Smooth muscle cell (in vitro differentiated cells): ENCODE measurements around the gene CACNA1C. TPM values are rescaled to one million over a fixed set of nuclear protein-coding genes. Genes with fewer than 3 reads are reported as not detected.

Experiments
- DNase-seq: peaks from one replicate; lab custom pipeline; 2025; ENCODE audit not compliant: unreplicated experiment; lab: John Stamatoyannopoulos, UW
- H2AFZ ChIP-seq: fragments of 200-600 bp; sonication (generic); 2 replicates; pipeline ENCODE4 v1.6.0; 2016; ENCODE audit warnings: antibody characterized with exemption, low read depth, mild to moderate bottlenecking
- H3F3A ChIP-seq: fragments of 200-600 bp; sonication (generic); 2 replicates; pipeline ENCODE4 v1.6.0; 2017; ENCODE audit warnings: antibody characterized with exemption, low read depth
- H3K27ac ChIP-seq: fragments of 200-600 bp; sonication (generic); 2 replicates; pipeline ENCODE4 v1.5.1; 2016; ENCODE audit warnings: low read depth, mild to moderate bottlenecking
- H3K27me3 ChIP-seq: fragments of 200-600 bp; sonication (generic); 2 replicates; pipeline ENCODE4 v1.6.1; 2016; ENCODE audit warnings: low read depth, mild to moderate bottlenecking
- H3K36me3 ChIP-seq: fragments of 200-600 bp; sonication (generic); 2 replicates; pipeline ENCODE4 v1.5.1; 2016; ENCODE audit warnings: low read depth
- H3K4me1 ChIP-seq: fragments of 200-600 bp; sonication (generic); 2 replicates; pipeline ENCODE4 v1.5.1; 2016; ENCODE audit warnings: low read depth
- H3K4me2 ChIP-seq: fragments of 200-600 bp; sonication (generic); 2 replicates; pipeline ENCODE4 v1.6.0; 2016; ENCODE audit warnings: mild to moderate bottlenecking
- H3K4me3 ChIP-seq: fragments of 200-600 bp; sonication (generic); 2 replicates; pipeline ENCODE4 v1.5.1; 2016; ENCODE audit warnings: mild to moderate bottlenecking
- H3K79me2 ChIP-seq: fragments of 200-600 bp; sonication (generic); 2 replicates; pipeline ENCODE4 v1.6.0; 2016; ENCODE audit warnings: low read depth, mild to moderate bottlenecking
- H3K9ac ChIP-seq: fragments of 200-600 bp; sonication (generic); 2 replicates; pipeline ENCODE4 v1.6.0; 2016; ENCODE audit warnings: low read depth
- H3K9me3 ChIP-seq: fragments of 200-600 bp; sonication (generic); replicated peaks from 2 replicates; pipeline ENCODE4 v1.5.1; 2016; ENCODE audit warnings: low read depth
- H4K20me1 ChIP-seq: fragments of 200-600 bp; sonication (generic); 2 replicates; pipeline ENCODE4 v1.6.0; 2016; ENCODE audit warnings: low read depth
- WGBS: methylation state at CpG from one replicate; pipeline ENCODE4 v1.1.7; 2016; ENCODE audit warnings: low lambda C conversion rate; 5-methylcytosine and 5-hydroxymethylcytosine counted together
- polyA plus RNA-seq: library from polyadenylated mRNA; unstranded; fragments of >200 nt; fragmentation: Nextera tagmentation; extraction: Ambion mirVana; gene quantifications from 2 replicates; pipeline ENCODE4 v1.2.1, GENCODE V29; 2016
- total RNA-seq: library from RNA; depleted of rRNA; stranded (reverse); fragments of >200 nt; gene quantifications from 2 replicates; pipeline ENCODE4 v1.2.3, GENCODE V29; 2014
- TF ChIP-seq, protein P1 (sequence below): fragments of 200-600 bp; sonication (generic); IDR thresholded peaks from 2 replicates; pipeline ENCODE4 v1.5.1; 2017; ENCODE audit warnings: borderline replicate concordance, mild to moderate bottlenecking, antibody characterized with exemption; ENCODE audit not compliant: insufficient read depth, poor library complexity, severe bottlenecking

The CACNA1C gene
- total and polyA plus RNA-seq, 2 experiments from 2014 or later = 1.6 to 4.5 TPM

DNA sequence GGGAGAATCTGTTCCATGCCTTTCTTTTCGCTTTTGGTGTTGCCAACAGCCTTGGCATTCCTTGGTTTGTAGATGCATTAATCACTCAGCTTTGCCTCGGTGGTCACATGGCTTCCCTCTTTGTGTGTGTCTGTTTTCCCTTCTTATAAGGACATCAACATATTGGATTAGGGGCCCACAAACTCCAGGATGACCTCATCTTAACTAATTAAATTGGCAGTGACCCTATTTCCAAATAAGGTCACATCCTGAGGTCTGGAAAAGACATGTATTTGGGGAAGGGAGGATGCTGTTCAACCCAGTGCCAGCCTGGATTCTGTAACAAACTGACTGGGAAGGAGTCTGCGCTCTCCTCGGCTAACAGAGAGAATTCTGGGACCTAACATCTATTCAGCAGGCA is 376.2 kb downstream of the CACNA1C start:
- H3K27ac ChIP-seq = no peak overlapping the region
- H3K27me3 ChIP-seq = no peaks in the 10 kb centered on the region
- no peak overlapping the region for H3K9ac ChIP-seq
- H3F3A ChIP-seq = no peaks in the 10 kb centered on the region
- no peaks in the 10 kb centered on the region for H3K4me1 ChIP-seq
- no peaks in the 10 kb centered on the region for H3K79me2 ChIP-seq
- H3K4me2 ChIP-seq = no peak overlapping the region
- WGBS = 83% methylated on average over 4 of the region's 4 CpGs
- H2AFZ ChIP-seq = no peak overlapping the region
- no peaks in the 10 kb centered on the region for H3K36me3 ChIP-seq
- TF ChIP-seq, protein P1, sequence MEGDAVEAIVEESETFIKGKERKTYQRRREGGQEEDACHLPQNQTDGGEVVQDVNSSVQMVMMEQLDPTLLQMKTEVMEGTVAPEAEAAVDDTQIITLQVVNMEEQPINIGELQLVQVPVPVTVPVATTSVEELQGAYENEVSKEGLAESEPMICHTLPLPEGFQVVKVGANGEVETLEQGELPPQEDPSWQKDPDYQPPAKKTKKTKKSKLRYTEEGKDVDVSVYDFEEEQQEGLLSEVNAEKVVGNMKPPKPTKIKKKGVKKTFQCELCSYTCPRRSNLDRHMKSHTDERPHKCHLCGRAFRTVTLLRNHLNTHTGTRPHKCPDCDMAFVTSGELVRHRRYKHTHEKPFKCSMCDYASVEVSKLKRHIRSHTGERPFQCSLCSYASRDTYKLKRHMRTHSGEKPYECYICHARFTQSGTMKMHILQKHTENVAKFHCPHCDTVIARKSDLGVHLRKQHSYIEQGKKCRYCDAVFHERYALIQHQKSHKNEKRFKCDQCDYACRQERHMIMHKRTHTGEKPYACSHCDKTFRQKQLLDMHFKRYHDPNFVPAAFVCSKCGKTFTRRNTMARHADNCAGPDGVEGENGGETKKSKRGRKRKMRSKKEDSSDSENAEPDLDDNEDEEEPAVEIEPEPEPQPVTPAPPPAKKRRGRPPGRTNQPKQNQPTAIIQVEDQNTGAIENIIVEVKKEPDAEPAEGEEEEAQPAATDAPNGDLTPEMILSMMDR = no peak
- no peaks in the 10 kb centered on the region for H4K20me1 ChIP-seq
- H3K9me3 ChIP-seq = no peaks in the 10 kb centered on the region
- no peak overlapping the region for H3K4me3 ChIP-seq
- no peak for DNase-seq

GRCh38 chr12:2431810-2432209 is 379.0 kb downstream of the CACNA1C start:
- Histone ChIP-seq H3K4me3 (no peak overlapping the region), H3K27me3 (no peaks in the 10 kb centered on the region), H3K79me2 (no peaks in the 10 kb centered on the region), H3K9ac (no peak overlapping the region), H3K4me2 (no peak overlapping the region), H2AFZ (no peak overlapping the region), H3K27ac (no peak overlapping the region), H3K36me3 (no peaks in the 10 kb centered on the region), H4K20me1 (no peaks in the 10 kb centered on the region), H3K4me1 (no peaks in the 10 kb centered on the region), H3K9me3 (no peaks in the 10 kb centered on the region), H3F3A (no peaks in the 10 kb centered on the region)
- 82% methylated on average over 1 of the region's 1 CpG for whole genome bisulfite sequencing
- no peak for DNase-seq
- TF ChIP-seq, protein P1 = no peak

GRCh38 chr12:2432856-2433255 is 380.1 kb downstream of the CACNA1C start:
- no peak overlapping the region for H3K4me3 ChIP-seq
- H3K9ac ChIP-seq = no peak overlapping the region
- H2AFZ ChIP-seq = no peak overlapping the region
- no peaks in the 10 kb centered on the region for H3F3A ChIP-seq
- H3K27me3 ChIP-seq = no peaks in the 10 kb centered on the region
- H4K20me1 ChIP-seq = no peaks in the 10 kb centered on the region
- no peaks in the 10 kb centered on the region for H3K9me3 ChIP-seq
- no peaks in the 10 kb centered on the region for H3K36me3 ChIP-seq
- DNase-seq = no peak
- H3K79me2 ChIP-seq = no peaks in the 10 kb centered on the region
- no peak overlapping the region for H3K4me2 ChIP-seq
- H3K27ac ChIP-seq = no peak overlapping the region
- WGBS = 93% methylated on average over 5 of the region's 5 CpGs
- TF ChIP-seq, protein P1 = no peak
- no peaks in the 10 kb centered on the region for H3K4me1 ChIP-seq

DNA sequence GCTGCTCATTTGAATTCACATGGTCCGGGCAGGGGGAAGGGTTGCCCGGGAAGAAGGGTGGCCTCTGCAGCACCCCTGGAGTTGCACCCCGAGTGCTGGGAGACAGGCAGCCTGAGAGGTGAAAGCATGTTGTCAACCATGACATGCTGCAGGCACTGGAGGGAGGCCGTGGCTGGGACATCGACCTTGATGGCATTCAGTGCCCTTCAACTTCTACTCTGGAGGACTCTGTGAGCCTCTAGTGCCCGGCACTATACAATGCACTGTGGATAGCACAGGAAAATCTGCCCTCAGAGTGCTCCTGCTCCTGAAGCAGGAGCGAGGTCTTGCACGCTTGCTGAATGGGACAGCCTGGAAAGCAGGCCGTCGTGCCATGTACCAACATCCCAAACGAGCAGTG is 382.7 kb downstream of the CACNA1C start:
- H3K27me3 ChIP-seq = no peaks in the 10 kb centered on the region
- H3K4me3 ChIP-seq = no peak overlapping the region
- H3K79me2 ChIP-seq = no peaks in the 10 kb centered on the region
- no peaks in the 10 kb centered on the region for H3K4me1 ChIP-seq
- no peak for DNase-seq
- no peak overlapping the region for H3K4me2 ChIP-seq
- H3K27ac ChIP-seq = no peak overlapping the region
- H3K36me3 ChIP-seq = no peaks in the 10 kb centered on the region
- H3F3A ChIP-seq = no peaks in the 10 kb centered on the region
- WGBS = 92% methylated on average over 11 of the region's 11 CpGs
- H3K9ac ChIP-seq = no peak overlapping the region
- H2AFZ ChIP-seq = no peak overlapping the region
- TF ChIP-seq, protein P1 = no peak
- no peaks in the 10 kb centered on the region for H3K9me3 ChIP-seq
- H4K20me1 ChIP-seq = no peaks in the 10 kb centered on the region
